ENCODE measurements around the gene PDSS2. TPM values are rescaled to one million over a fixed set of nuclear protein-coding genes. Genes with fewer than 3 reads are reported as not detected.

PDSS2 gene
- total RNA-seq, 1 experiment from 2014 or later, result 12.1 TPM

GRCh38 chr6:107315114-107315513, 144.2 kb downstream of the PDSS2 start:
- Histone ChIP-seq H2BK12ac (ENCODE audit: insufficient read length, low read depth, low read length) (no peak overlapping the region), H3K56ac (ENCODE audit: insufficient read length, low read depth, low read length) (no peak overlapping the region), H3K27ac (ENCODE audit: insufficient read length, low read depth, low read length) (no peak overlapping the region), H3K4me2 (ENCODE audit: insufficient read depth, insufficient read length, low read length) (no peak overlapping the region), H3K14ac (ENCODE audit: insufficient read depth, low read length) (no peak overlapping the region), H2BK20ac (ENCODE audit: low read depth, low read length, poor library complexity, severe bottlenecking) (no peak overlapping the region), H4K91ac (ENCODE audit: insufficient read length, low read depth, low read length) (no peak overlapping the region), H3K23ac (ENCODE audit: insufficient read length, low read depth, low read length) (no peak overlapping the region), H3K4ac (ENCODE audit: low read depth, low read length) (no peak overlapping the region), H3K9ac (ENCODE audit: extremely low read depth, insufficient read length, low read length) (no peak overlapping the region), H2BK15ac (ENCODE audit: low read depth, low read length) (no peak overlapping the region), H2AK5ac (ENCODE audit: insufficient read length, low read length) (no peak overlapping the region), H3K18ac (ENCODE audit: insufficient read length, low read depth, low read length) (no peak overlapping the region), H3K27me3 (ENCODE audit: insufficient read depth, low read length) (no peaks in the 10 kb centered on the region), H3T11ph (ENCODE audit: low read length) (no peak overlapping the region), H3K79me1 (ENCODE audit: insufficient read depth, low read depth, low read length, poor library complexity, severe bottlenecking) (no peaks in the 10 kb centered on the region), H3K79me2 (ENCODE audit: insufficient read depth, low read length) (no peaks in the 10 kb centered on the region), H4K8ac (replicated peaks; ENCODE audit: insufficient read length, low read depth, low read length) (no peak overlapping the region), H3K9me3 (ENCODE audit: control insufficient read depth, low read depth, low read length) (no peaks in the 10 kb centered on the region), H3K23me2 (ENCODE audit: insufficient read length, low read depth, low read length, poor library complexity, severe bottlenecking) (no peaks in the 10 kb centered on the region), H2BK120ac (ENCODE audit: low read depth, low read length, poor library complexity, severe bottlenecking) (no peak overlapping the region), H3K4me1 (ENCODE audit: insufficient read depth, low read length) (no peaks in the 10 kb centered on the region), H2BK5ac (ENCODE audit: insufficient read length, low read length) (no peak overlapping the region), H4K5ac (ENCODE audit: insufficient read length, low read depth, low read length) (no peak overlapping the region), H2AFZ (ENCODE audit: low read length) (no peak overlapping the region), H4K20me1 (ENCODE audit: control insufficient read depth, insufficient read depth, insufficient read length) (no peaks in the 10 kb centered on the region)
- Mint-ChIP-seq H3K36me3 (ENCODE audit: insufficient read depth in 1 of 3, low read depth in 3 of 3) (no peaks in the 10 kb centered on the region), H3K27ac (no peak overlapping the region), H3K4me3 (no peak overlapping the region), H3K4me1 (0 out of 4 replicates have a peak, but pooled peaks cover 0 to 2% of the 10 kb centered on the region in 2 experiments), H3K27me3 (ENCODE audit: low read depth) (no peaks in the 10 kb centered on the region), H3K9me3 (no peaks in the 10 kb centered on the region)
- DNase-seq, result no peak
- TF ChIP-seq, protein P1, sequence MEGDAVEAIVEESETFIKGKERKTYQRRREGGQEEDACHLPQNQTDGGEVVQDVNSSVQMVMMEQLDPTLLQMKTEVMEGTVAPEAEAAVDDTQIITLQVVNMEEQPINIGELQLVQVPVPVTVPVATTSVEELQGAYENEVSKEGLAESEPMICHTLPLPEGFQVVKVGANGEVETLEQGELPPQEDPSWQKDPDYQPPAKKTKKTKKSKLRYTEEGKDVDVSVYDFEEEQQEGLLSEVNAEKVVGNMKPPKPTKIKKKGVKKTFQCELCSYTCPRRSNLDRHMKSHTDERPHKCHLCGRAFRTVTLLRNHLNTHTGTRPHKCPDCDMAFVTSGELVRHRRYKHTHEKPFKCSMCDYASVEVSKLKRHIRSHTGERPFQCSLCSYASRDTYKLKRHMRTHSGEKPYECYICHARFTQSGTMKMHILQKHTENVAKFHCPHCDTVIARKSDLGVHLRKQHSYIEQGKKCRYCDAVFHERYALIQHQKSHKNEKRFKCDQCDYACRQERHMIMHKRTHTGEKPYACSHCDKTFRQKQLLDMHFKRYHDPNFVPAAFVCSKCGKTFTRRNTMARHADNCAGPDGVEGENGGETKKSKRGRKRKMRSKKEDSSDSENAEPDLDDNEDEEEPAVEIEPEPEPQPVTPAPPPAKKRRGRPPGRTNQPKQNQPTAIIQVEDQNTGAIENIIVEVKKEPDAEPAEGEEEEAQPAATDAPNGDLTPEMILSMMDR (conservative IDR thresholded peaks at IDR 0.05), result no peak
